ENCODE data around the gene SLC23A3.

The SLC23A3 gene

DNA sequence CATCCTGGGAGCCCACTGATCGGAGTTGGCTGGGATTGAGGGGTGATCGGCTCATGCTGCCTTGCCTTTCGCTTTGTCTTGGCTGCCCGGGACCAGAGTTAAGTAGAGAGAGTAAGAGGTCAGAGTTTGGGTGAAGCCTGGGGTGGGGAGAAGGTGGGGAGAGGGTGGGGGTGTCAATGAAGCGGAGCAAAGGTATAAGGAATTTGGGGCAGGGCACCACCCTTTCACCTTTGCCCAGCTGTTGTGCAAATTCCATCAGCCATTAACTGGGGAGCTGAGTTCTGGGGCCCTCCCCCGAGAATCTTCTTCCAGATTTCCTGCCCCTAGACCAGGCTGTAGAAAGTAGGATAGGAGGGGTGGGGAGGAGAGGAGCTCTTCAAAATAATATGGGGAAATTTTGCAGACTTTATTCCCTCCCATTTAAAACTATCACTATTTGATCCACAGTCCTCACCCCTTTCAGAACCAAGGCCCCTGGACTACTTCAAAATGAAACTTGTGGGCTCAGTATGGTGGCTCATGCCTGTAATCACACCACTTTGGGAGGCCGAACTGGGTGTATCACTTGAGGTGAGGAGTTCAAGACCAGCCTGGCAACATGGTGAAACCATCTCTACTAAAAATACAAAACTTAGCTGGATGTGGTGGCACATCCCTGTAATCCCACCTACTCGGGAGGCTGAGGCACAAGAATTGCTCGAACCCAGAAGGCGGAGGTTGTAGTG, at the start of gene SLC23A3:
Gene SLC23A3, minus strand, starts transcription at position 100 of the 725 bp plus-strand sequence. Its CDS starts 45 bp downstream, at position 55.
- in situ Hi-C loops (cut with MboI; ENCODE audit: low sequenced_read_pairs, unreplicated experiment): loop anchor here (25.0 kb wide), 1 partner anchor 117 kb away; the partner anchor contains the start of gene DNAJB2
- no peak for DNase-seq (ENCODE audit: low spot score)
- TF ChIP-seq, protein P1, sequence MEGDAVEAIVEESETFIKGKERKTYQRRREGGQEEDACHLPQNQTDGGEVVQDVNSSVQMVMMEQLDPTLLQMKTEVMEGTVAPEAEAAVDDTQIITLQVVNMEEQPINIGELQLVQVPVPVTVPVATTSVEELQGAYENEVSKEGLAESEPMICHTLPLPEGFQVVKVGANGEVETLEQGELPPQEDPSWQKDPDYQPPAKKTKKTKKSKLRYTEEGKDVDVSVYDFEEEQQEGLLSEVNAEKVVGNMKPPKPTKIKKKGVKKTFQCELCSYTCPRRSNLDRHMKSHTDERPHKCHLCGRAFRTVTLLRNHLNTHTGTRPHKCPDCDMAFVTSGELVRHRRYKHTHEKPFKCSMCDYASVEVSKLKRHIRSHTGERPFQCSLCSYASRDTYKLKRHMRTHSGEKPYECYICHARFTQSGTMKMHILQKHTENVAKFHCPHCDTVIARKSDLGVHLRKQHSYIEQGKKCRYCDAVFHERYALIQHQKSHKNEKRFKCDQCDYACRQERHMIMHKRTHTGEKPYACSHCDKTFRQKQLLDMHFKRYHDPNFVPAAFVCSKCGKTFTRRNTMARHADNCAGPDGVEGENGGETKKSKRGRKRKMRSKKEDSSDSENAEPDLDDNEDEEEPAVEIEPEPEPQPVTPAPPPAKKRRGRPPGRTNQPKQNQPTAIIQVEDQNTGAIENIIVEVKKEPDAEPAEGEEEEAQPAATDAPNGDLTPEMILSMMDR (IDR thresholded peaks at IDR 0.05; ENCODE audit: borderline replicate concordance, control extremely low read depth, extremely low read depth, insufficient read depth, missing control alignments): no peak

GRCh38 chr2:219218732-219219701, 49.2 kb upstream of the SLC23A3 start, which contains the start of gene ABCB6:
Gene ABCB6 (minus strand): TSS chr2:219218958. CDS start chr2:219218673, 285 bp downstream.
- DNase-seq (ENCODE audit: low spot score): peak; percentile 96

DNA sequence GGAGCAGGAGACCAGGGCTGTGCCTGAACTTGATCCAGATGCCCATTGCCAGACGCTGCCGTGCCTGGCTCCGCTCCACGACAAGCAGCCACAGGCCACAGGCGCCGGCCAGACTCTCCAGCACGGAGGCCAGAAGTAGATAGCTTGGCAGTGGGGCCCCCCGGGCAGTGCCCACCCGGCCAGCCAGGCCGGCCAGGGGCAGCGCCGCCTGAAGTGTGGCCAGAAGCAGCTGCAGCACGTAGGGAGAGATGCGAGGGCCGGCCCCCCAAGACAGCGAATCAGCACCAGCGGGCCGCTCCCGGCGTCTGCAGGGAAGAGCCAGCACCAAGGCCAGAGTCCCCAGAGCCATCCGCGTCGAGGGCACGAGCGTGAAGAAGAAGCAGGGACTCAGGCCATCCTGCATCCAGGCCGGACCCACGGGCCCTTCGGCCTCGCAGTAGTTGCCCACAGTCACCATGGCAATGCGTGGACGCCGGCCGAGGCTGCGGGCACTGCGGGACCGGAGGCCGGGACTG, 48.4 kb upstream of the SLC23A3 start:
- TF ChIP-seq, protein P1 (IDR thresholded peaks at IDR 0.05; ENCODE audit: borderline replicate concordance, control extremely low read depth, extremely low read depth, insufficient read depth, missing control alignments): no peak
- in situ Hi-C loops (cut with MboI; ENCODE audit: low sequenced_read_pairs, unreplicated experiment): no loop called here
- DNase-seq (ENCODE audit: low spot score): peak; percentile 71

More at GRCh38 chr2:219218732-219219701, 49.2 kb upstream of the SLC23A3 start, which contains the start of gene ABCB6:
- in situ Hi-C loops (cut with MboI; ENCODE audit: low sequenced_read_pairs, unreplicated experiment): no loop called here
- TF ChIP-seq, protein P1 (IDR thresholded peaks at IDR 0.05; ENCODE audit: borderline replicate concordance, control extremely low read depth, extremely low read depth, insufficient read depth, missing control alignments): no peak

- TF ChIP-seq, protein P1 (IDR thresholded peaks at IDR 0.05; ENCODE audit: borderline replicate concordance, control extremely low read depth, extremely low read depth, insufficient read depth, missing control alignments): no peak
- in situ Hi-C loops (cut with MboI; ENCODE audit: low sequenced_read_pairs, unreplicated experiment): no loop called here
- DNase-seq (ENCODE audit: low spot score): no peak
Observed at GRCh38 chr2:219216535-219216915, 46.7 kb upstream of the SLC23A3 start.

- in situ Hi-C loops (cut with MboI; ENCODE audit: low sequenced_read_pairs, unreplicated experiment): no loop called here
- TF ChIP-seq, protein P1 (IDR thresholded peaks at IDR 0.05; ENCODE audit: borderline replicate concordance, control extremely low read depth, extremely low read depth, insufficient read depth, missing control alignments): no peak
- DNase-seq (ENCODE audit: low spot score): no peak
Observed at GRCh38 chr2:219215871-219216534, 46.2 kb upstream of the SLC23A3 start.

- TF ChIP-seq, protein P1 (IDR thresholded peaks at IDR 0.05; ENCODE audit: borderline replicate concordance, control extremely low read depth, extremely low read depth, insufficient read depth, missing control alignments): no peak
- in situ Hi-C loops (cut with MboI; ENCODE audit: low sequenced_read_pairs, unreplicated experiment): no loop called here
- no peak for DNase-seq (ENCODE audit: low spot score)
Observed at GRCh38 chr2:219214786-219215185, 45.0 kb upstream of the SLC23A3 start.

Measured in GM13976 (cell line).